GM10847 (cell line): ENCODE results near the gene RFX7.

Experiments used
- POLR2A ChIP-seq: IDR thresholded peaks from 2 replicates; pipeline ENCODE4 v1.6.1; 2011; ENCODE audit not compliant: insufficient read length; ENCODE audit errors: extremely low read depth

The RFX7 gene

GRCh38 chr15:56243163-56244037 lies at the start of gene RFX7:
Gene RFX7 (minus strand): TSS chr15:56243879. CDS start chr15:56243285, 594 bp downstream.
- peak; percentile 55 for TF ChIP-seq POLR2A

GRCh38 chr15:56292546-56293316 lies 49.1 kb upstream of the RFX7 start:
- TF ChIP-seq POLR2A = no peak

- no peak for TF ChIP-seq POLR2A
Measured at GRCh38 chr15:56291741-56292140, 48.1 kb upstream of the RFX7 start.

GRCh38 chr15:56286213-56286612 lies 42.5 kb upstream of the RFX7 start:
- no peak for TF ChIP-seq POLR2A

- no peak for TF ChIP-seq POLR2A
Measured at GRCh38 chr15:56281145-56281544, 37.5 kb upstream of the RFX7 start.

- TF ChIP-seq POLR2A = no peak
Measured at GRCh38 chr15:56273724-56274123, 30.0 kb upstream of the RFX7 start.

- no peak for TF ChIP-seq POLR2A
Measured at GRCh38 chr15:56272454-56272853, 28.8 kb upstream of the RFX7 start.

GRCh38 chr15:56261854-56262509 lies 18.3 kb upstream of the RFX7 start:
- TF ChIP-seq POLR2A = no peak

- TF ChIP-seq POLR2A = no peak
Measured at GRCh38 chr15:56254265-56254664, 10.6 kb upstream of the RFX7 start.

GRCh38 chr15:56252386-56252785 lies 8.7 kb upstream of the RFX7 start:
- TF ChIP-seq POLR2A = no peak

GRCh38 chr15:56251315-56252095 lies 7.8 kb upstream of the RFX7 start:
- TF ChIP-seq POLR2A = no peak

GRCh38 chr15:56250626-56251025 lies 6.9 kb upstream of the RFX7 start:
- no peak for TF ChIP-seq POLR2A

GRCh38 chr15:56249092-56249491 lies 5.4 kb upstream of the RFX7 start:
- no peak for TF ChIP-seq POLR2A

GRCh38 chr15:56248311-56248992 lies 4.8 kb upstream of the RFX7 start:
- no peak for TF ChIP-seq POLR2A
